Fibroblast of lung (primary cell): ENCODE results near the gene ACBD7. TPM values are rescaled to one million over a fixed set of nuclear protein-coding genes. Genes with fewer than 3 reads are reported as not detected.
A peak's percentile ranks its signal among the peaks of the same experiment; 100 is the strongest.

ENCODE experiments used
- DNase-seq, 2 donors: peaks; one replicate each; pipeline versions ENCODE4 v3.0.0 to v3.0.0-alpha.2; 2010; ENCODE audit warnings: low read depth in 2 of 2
- H2AFZ ChIP-seq: 2 replicates; pipeline ENCODE4 v1.5.1; 2012; ENCODE audit warnings: low read length, control low read depth, inconsistent platforms
- H3K27ac ChIP-seq: 2 replicates; pipeline ENCODE4 v1.5.1; 2011; ENCODE audit warnings: low read length, control low read depth; ENCODE audit not compliant: insufficient read depth
- H3K27me3 ChIP-seq: 2 replicates; pipeline ENCODE4 v1.5.1; 2011; ENCODE audit warnings: mild to moderate bottlenecking, low read length; ENCODE audit not compliant: control insufficient read depth, insufficient read depth
- H3K36me3 ChIP-seq: 2 replicates; pipeline ENCODE4 v1.5.1; 2011; ENCODE audit warnings: low read length; ENCODE audit not compliant: control insufficient read depth, insufficient read depth
- H3K4me1 ChIP-seq: 2 replicates; pipeline ENCODE4 v1.5.1; 2011; ENCODE audit warnings: low read length; ENCODE audit not compliant: control insufficient read depth, insufficient read depth; ENCODE audit errors: extremely low read depth
- H3K4me2 ChIP-seq: 2 replicates; pipeline ENCODE4 v1.5.1; 2011; ENCODE audit warnings: low read length, control low read depth; ENCODE audit not compliant: insufficient read depth; ENCODE audit errors: extremely low read depth
- H3K4me3 ChIP-seq, 4 experiments: fragments of 200-600 bp in 1 of 4; sonication (generic) in 1 of 4; replicated peaks in 1 of 4; 2 replicates each; pipeline ENCODE4 v1.5.1; 2011 to 2016; ENCODE audit warnings: low read length in 4 of 4, low read depth in 3 of 4, mild to moderate bottlenecking in 3 of 4, control low read depth in 2 of 4, inconsistent platforms in 1 of 4, mixed read lengths in 1 of 4; ENCODE audit not compliant: insufficient read depth in 1 of 4; ENCODE audit errors: control extremely low read depth in 1 of 4
- H3K79me2 ChIP-seq: 2 replicates; pipeline ENCODE4 v1.5.1; 2012; ENCODE audit warnings: mild to moderate bottlenecking, low read length, inconsistent platforms; ENCODE audit not compliant: control insufficient read depth, insufficient read depth
- H3K9ac ChIP-seq: 2 replicates; pipeline ENCODE4 v1.5.1; 2011; ENCODE audit warnings: mild to moderate bottlenecking, low read length, control low read depth; ENCODE audit not compliant: insufficient read depth
- H3K9me3 ChIP-seq: 2 replicates; pipeline ENCODE4 v1.5.1; 2012; ENCODE audit warnings: low read depth, low read length; ENCODE audit not compliant: control insufficient read depth, insufficient read depth
- H4K20me1 ChIP-seq: 2 replicates; pipeline ENCODE4 v1.5.1; 2011; ENCODE audit warnings: low read length; ENCODE audit not compliant: control insufficient read depth, insufficient read depth; ENCODE audit errors: extremely low read depth
- CTCF ChIP-seq, 2 donors: IDR thresholded peaks in 1 of 2; conservative IDR thresholded peaks in 1 of 2; 1 replicate in 1 of 2; 2 replicates in 1 of 2; pipeline ENCODE4 v1.5.1; 2011 to 2012; ENCODE audit warnings: low read length in 2 of 2, control low read depth in 1 of 2, inconsistent platforms in 1 of 2, low read depth in 1 of 2, mild to moderate bottlenecking in 1 of 2
- EZH2 ChIP-seq: IDR thresholded peaks from 2 replicates; pipeline ENCODE4 v1.5.1; 2012; ENCODE audit warnings: low read length, control low read depth, mild to moderate bottlenecking; ENCODE audit errors: missing control alignments
- polyA plus RNA-seq, 2 donors: library from polyadenylated mRNA; depleted of rRNA in 1 of 2; stranded (reverse) in 1 of 2; unstranded in 1 of 2; fragments of >200 nt; gene quantifications; 2 replicates each; pipeline ENCODE4 v1.2.1, GENCODE V29; 2011 to 2012; ENCODE audit warnings: missing spikeins in 1 of 2
- total RNA-seq: library from RNA; depleted of rRNA; stranded (reverse); fragments of >200 nt; gene quantifications from 2 replicates; pipeline ENCODE4 v1.2.1, GENCODE V29; 2014

The ACBD7 gene
- total and polyA plus RNA-seq, 2 donors (not counting 1 experiment from before 2014, with no cell fraction given): 0.42 to 4.1 TPM

DNA sequence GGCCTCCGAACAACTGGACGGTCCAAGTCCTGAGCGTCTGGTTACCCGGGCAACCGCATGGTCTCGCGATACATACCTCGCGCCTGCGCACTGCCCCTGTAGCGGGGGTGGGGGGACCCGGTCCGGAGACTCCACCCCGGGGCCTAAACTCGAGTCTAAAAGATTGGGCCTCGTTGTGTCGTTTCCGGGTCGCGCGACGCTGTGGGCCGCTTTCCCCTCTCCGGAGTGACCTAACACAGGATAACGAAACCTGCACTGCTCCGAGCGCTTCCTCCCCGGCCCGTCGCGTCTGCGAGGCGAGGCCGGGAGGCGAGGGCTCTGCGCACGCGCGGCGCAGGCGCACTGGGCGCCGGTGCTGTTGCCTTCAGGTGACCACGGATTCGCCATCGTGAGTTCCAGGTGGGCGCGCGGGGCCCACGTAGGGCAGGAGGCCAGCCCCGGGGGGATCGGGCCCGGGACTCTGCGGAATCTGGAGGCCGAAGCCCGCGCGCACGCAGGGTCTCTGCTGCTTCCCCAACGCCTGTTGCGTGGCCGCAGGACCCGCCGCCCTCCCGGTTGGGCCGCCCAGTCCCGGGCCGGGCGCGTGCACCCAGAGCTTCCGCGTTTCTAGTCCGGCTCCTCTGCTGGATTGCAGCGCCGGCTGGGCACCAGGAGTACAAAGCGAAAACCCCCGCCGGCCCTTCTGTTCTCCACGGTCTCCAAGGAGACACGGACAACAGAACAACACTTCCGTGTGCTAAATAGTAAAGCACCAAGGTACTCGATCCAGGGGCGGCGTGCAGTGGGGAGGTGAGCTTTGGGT lies 8.6 kb upstream of the ACBD7 start, which contains the start of gene RPP38:
Gene RPP38, plus strand, starts transcription at position 345 of the 802 bp plus-strand sequence. CDS start 5,960 bp downstream, outside the sequence.
- H3K4me1 ChIP-seq: peaks cover 2% of the 10 kb centered on the region
- no peaks in the 10 kb centered on the region for H4K20me1 ChIP-seq
- peak within 1 kb of the TSS; percentile 71 to 97 (median 82) for H3K4me3 ChIP-seq
- H2AFZ ChIP-seq: peak within 1 kb of the TSS; percentile 69
- peak within 1 kb of the TSS; percentile 87 for H3K27ac ChIP-seq
- H3K36me3 ChIP-seq: no peaks in the 10 kb centered on the region
- H3K27me3 ChIP-seq: no peaks in the 10 kb centered on the region
- TF ChIP-seq CTCF (conservative IDR thresholded peaks at IDR 0.05 in 1 of 2, IDR thresholded peaks at IDR 0.05 in 1 of 2; ENCODE audit: low read depth in 1 of 2, low read length in 2 of 2) (no peak), EZH2 (no peak)
- H3K79me2 ChIP-seq: peaks cover 33% of the 10 kb centered on the region
- peak within 1 kb of the TSS; percentile 92 for H3K4me2 ChIP-seq
- peak; percentile 90 to 96 for DNase-seq
- H3K9ac ChIP-seq: peak within 1 kb of the TSS; percentile 97
- H3K9me3 ChIP-seq: no peaks in the 10 kb centered on the region

GRCh38 chr10:15096661-15097010 lies 8.1 kb upstream of the ACBD7 start:
- Histone ChIP-seq H3K27me3 (no peaks in the 10 kb centered on the region), H3K4me1 (peaks cover 2% of the 10 kb centered on the region), H3K79me2 (peaks cover 33% of the 10 kb centered on the region), H2AFZ (peak overlapping the region; percentile 69), H3K9me3 (no peaks in the 10 kb centered on the region), H3K36me3 (no peaks in the 10 kb centered on the region), H3K4me3 (peak overlapping the region; percentile 71 to 97 (median 82)), H4K20me1 (no peaks in the 10 kb centered on the region), H3K9ac (peak overlapping the region; percentile 97), H3K27ac (peak overlapping the region; percentile 87), H3K4me2 (peak overlapping the region; percentile 92)
- DNase-seq: no peak
- TF ChIP-seq EZH2 (no peak), CTCF (conservative IDR thresholded peaks at IDR 0.05 in 1 of 2, IDR thresholded peaks at IDR 0.05 in 1 of 2; ENCODE audit: low read depth in 1 of 2, low read length in 2 of 2) (no peak)

GRCh38 chr10:15092855-15093408 lies 4.4 kb upstream of the ACBD7 start:
- peaks cover 3% of the 10 kb centered on the region for H3K79me2 ChIP-seq
- no peak for DNase-seq

More at GRCh38 chr10:15092855-15093408, 4.4 kb upstream of the ACBD7 start:
- H3K36me3 ChIP-seq: no peaks in the 10 kb centered on the region
- TF ChIP-seq EZH2: no peak
- no peak for TF ChIP-seq CTCF (conservative IDR thresholded peaks at IDR 0.05 in 1 of 2, IDR thresholded peaks at IDR 0.05 in 1 of 2; ENCODE audit: low read depth in 1 of 2, low read length in 2 of 2)
- H3K27me3 ChIP-seq: no peaks in the 10 kb centered on the region
- no peak overlapping the region for H3K4me2 ChIP-seq
- H3K9me3 ChIP-seq: no peaks in the 10 kb centered on the region
- no peak overlapping the region for H3K27ac ChIP-seq
- no peak overlapping the region for H2AFZ ChIP-seq
- no peaks in the 10 kb centered on the region for H3K4me1 ChIP-seq
- H4K20me1 ChIP-seq: no peaks in the 10 kb centered on the region
- H3K9ac ChIP-seq: no peak overlapping the region
- H3K4me3 ChIP-seq: no peak overlapping the region
